PC-3 (cell line): Measurements from ENCODE around the gene FAM171A1. TPM values are rescaled to one million over a fixed set of nuclear protein-coding genes. Genes with fewer than 3 reads are reported as not detected.

ENCODE experiments used
- ATAC-seq: fragments of 200-7000 bp; cut with Tn5 transposase; 2 replicates; pipeline ENCODE4 v1.9.1; 2020; ENCODE audit warnings: mild to moderate bottlenecking, moderate library complexity
- BruUV-seq: library from RNA; stranded (reverse); fragments of 400-500 nt; replicated peaks from 2 replicates; lab custom pipeline; 2021; lab: Mats Ljungman, UMichigan
- CTCF ChIA-PET: fragments of 300-600 bp; sonication (Branson Sonifier 250); formaldehyde crosslinking; loops from one replicate; lab custom pipeline; 2022; ENCODE audit warnings: antibody characterized with exemption; lab: Charles Lee
- POLR2A ChIA-PET: fragments of 300-600 bp; sonication (Branson Sonifier 250); formaldehyde crosslinking; loops from one replicate; lab custom pipeline; 2022; ENCODE audit warnings: antibody characterized with exemption; ENCODE audit not compliant: unreplicated experiment; lab: Charles Lee
- DNase-seq: peaks from one replicate; pipeline ENCODE4 v3.0.0-alpha.2; 2015
- H2AFZ ChIP-seq: fragments of 300-600 bp; sonication (generic); 2 replicates; pipeline ENCODE4 v1.6.0; 2016; ENCODE audit warnings: antibody characterized with exemption, low read length
- H3F3A ChIP-seq: fragments of 300-600 bp; sonication (generic); one replicate; pipeline ENCODE4 v1.6.0; 2017; ENCODE audit warnings: antibody characterized with exemption, low read length, control low read depth, mild to moderate bottlenecking; ENCODE audit not compliant: unreplicated experiment
- H3K27ac ChIP-seq: fragments of 300-600 bp; sonication (generic); 2 replicates; pipeline ENCODE4 v1.5.1; 2016; ENCODE audit warnings: mild to moderate bottlenecking, low read length
- H3K27me3 ChIP-seq: fragments of 300-600 bp; sonication (generic); 2 replicates; pipeline ENCODE4 v1.6.1; 2016; ENCODE audit warnings: low read length, mixed read lengths
- H3K36me3 ChIP-seq: fragments of 300-600 bp; sonication (generic); 2 replicates; pipeline ENCODE4 v1.6.1; 2016; ENCODE audit warnings: low read depth, mixed run types, low read length, mixed read lengths
- H3K4me1 ChIP-seq: fragments of 300-600 bp; sonication (generic); 2 replicates; pipeline ENCODE4 v1.5.1; 2016; ENCODE audit warnings: low read length; ENCODE audit not compliant: insufficient read depth
- H3K4me2 ChIP-seq: fragments of 300-600 bp; sonication (generic); 2 replicates; pipeline ENCODE4 v1.6.0; 2016; ENCODE audit warnings: low read length
- H3K4me3 ChIP-seq: fragments of 300-600 bp; sonication (generic); 2 replicates; pipeline ENCODE4 v1.5.1; 2016; ENCODE audit warnings: mild to moderate bottlenecking, low read length, mixed read lengths
- H3K79me2 ChIP-seq: fragments of 300-600 bp; sonication (generic); 2 replicates; pipeline ENCODE4 v1.6.1; 2017; ENCODE audit warnings: low read length, mixed read lengths
- H3K9ac ChIP-seq: fragments of 300-600 bp; sonication (generic); 2 replicates; pipeline ENCODE4 v1.6.0; 2016; ENCODE audit warnings: mild to moderate bottlenecking, low read length
- H3K9me2 ChIP-seq: fragments of 300-600 bp; sonication (generic); replicated peaks from 2 replicates; pipeline ENCODE4 v1.6.1; 2016; ENCODE audit warnings: mixed run types, low read length, mixed read lengths
- H3K9me3 ChIP-seq: fragments of 300-600 bp; sonication (generic); 2 replicates; pipeline ENCODE4 v1.6.1; 2016; ENCODE audit warnings: low read length, mixed read lengths
- H4K20me1 ChIP-seq: fragments of 300-600 bp; sonication (generic); 2 replicates; pipeline ENCODE4 v1.6.1; 2016; ENCODE audit warnings: low read length, mixed read lengths
- CTCF ChIP-seq: fragments of 300-600 bp; sonication (generic); conservative IDR thresholded peaks from 2 replicates; pipeline ENCODE4 v1.5.1; 2017; ENCODE audit warnings: antibody characterized with exemption, low read depth, mild to moderate bottlenecking, low read length
- EZH2 ChIP-seq: fragments of 300-600 bp; sonication (generic); IDR thresholded peaks from one replicate; pipeline ENCODE4 v1.6.1; 2017; ENCODE audit warnings: antibody characterized with exemption, mild to moderate bottlenecking, low read length; ENCODE audit not compliant: unreplicated experiment
- EZH2phosphoT487 ChIP-seq: fragments of 300-600 bp; sonication (generic); IDR thresholded peaks from 2 replicates; pipeline ENCODE4 v1.6.1; 2018; ENCODE audit warnings: mild to moderate bottlenecking, antibody characterized with exemption, low read length, borderline replicate concordance
- intact Hi-C: fragments of 100-400 bp; cut with micrococcal nuclease; formaldehyde crosslinking; loops from 2 replicates; pipeline ENCODE4 v1.9.0; 2023
- total RNA-seq: library from RNA; depleted of rRNA; stranded (reverse); fragments of >200 nt; gene quantifications from 2 replicates; pipeline ENCODE4 v1.2.3, GENCODE V29; 2014

FAM171A1 gene
- total RNA-seq, 1 experiment from 2014 or later: 10.4 TPM

- no peak overlapping the region for H2AFZ ChIP-seq
- no peak overlapping the region for H3K4me2 ChIP-seq
- CTCF ChIA-PET: no interaction called here
- no TSS peak for BruUV-seq
- H3F3A ChIP-seq: no peaks in the 10 kb centered on the region
- peaks cover 12% of the 10 kb centered on the region for H3K4me1 ChIP-seq
- H3K27ac ChIP-seq: no peak overlapping the region
- ATAC-seq (no peak), DNase-seq (no peak)
- H3K27me3 ChIP-seq: no peaks in the 10 kb centered on the region
- no peaks in the 10 kb centered on the region for H3K9me3 ChIP-seq
- H3K36me3 ChIP-seq: no peaks in the 10 kb centered on the region
- H3K4me3 ChIP-seq: no peak overlapping the region
- no peak overlapping the region for H3K9ac ChIP-seq
- POLR2A ChIA-PET: no interaction called here
- TF ChIP-seq EZH2 (no peak), CTCF (no peak), EZH2phosphoT487 (no peak)
- H3K79me2 ChIP-seq: no peaks in the 10 kb centered on the region
- H4K20me1 ChIP-seq: no peaks in the 10 kb centered on the region
- no peaks in the 10 kb centered on the region for H3K9me2 ChIP-seq
- intact Hi-C loops: no loop called here
Measured at GRCh38 chr10:15255961-15256360, 115.1 kb downstream of the FAM171A1 start.

GRCh38 chr10:15254808-15255648 lies 116.1 kb downstream of the FAM171A1 start:
- peaks cover 12% of the 10 kb centered on the region for H3K4me1 ChIP-seq
- no peaks in the 10 kb centered on the region for H3K27me3 ChIP-seq
- H3K9me2 ChIP-seq: no peaks in the 10 kb centered on the region
- no peaks in the 10 kb centered on the region for H3K36me3 ChIP-seq
- no peaks in the 10 kb centered on the region for H3K9me3 ChIP-seq
- H4K20me1 ChIP-seq: no peaks in the 10 kb centered on the region
- intact Hi-C loops: no loop called here
- ATAC-seq (no peak), DNase-seq (no peak)
- TF ChIP-seq EZH2phosphoT487: no peak
- no peak overlapping the region for H3K4me3 ChIP-seq
- H3K79me2 ChIP-seq: no peaks in the 10 kb centered on the region
- CTCF ChIA-PET: no interaction called here
- no peaks in the 10 kb centered on the region for H3F3A ChIP-seq
- POLR2A ChIA-PET: no interaction called here
- H2AFZ ChIP-seq: no peak overlapping the region
- H3K4me2 ChIP-seq: no peak overlapping the region
- no peak overlapping the region for H3K27ac ChIP-seq
- no TSS peak for BruUV-seq
- no peak overlapping the region for H3K9ac ChIP-seq

- TF ChIP-seq EZH2phosphoT487 (no peak), CTCF (no peak), EZH2 (no peak)
- peaks cover 12% of the 10 kb centered on the region for H3K4me1 ChIP-seq
Measured at GRCh38 chr10:15253951-15254807, 116.9 kb downstream of the FAM171A1 start.

More at GRCh38 chr10:15253951-15254807, 116.9 kb downstream of the FAM171A1 start:
- ATAC-seq (no peak), DNase-seq (no peak)
- Histone ChIP-seq H4K20me1 (no peaks in the 10 kb centered on the region), H3K79me2 (no peaks in the 10 kb centered on the region), H3K9me2 (no peaks in the 10 kb centered on the region), H3K27ac (0 out of 2 replicates have a peak overlapping the region, but pooled peaks have one; percentile 32), H3K9ac (no peak overlapping the region), H3K36me3 (no peaks in the 10 kb centered on the region), H2AFZ (no peak overlapping the region), H3K4me2 (no peak overlapping the region), H3F3A (no peaks in the 10 kb centered on the region), H3K4me3 (no peak overlapping the region), H3K9me3 (no peaks in the 10 kb centered on the region), H3K27me3 (no peaks in the 10 kb centered on the region)
- no TSS peak for BruUV-seq
- POLR2A ChIA-PET: no interaction called here
- CTCF ChIA-PET: no interaction called here
- intact Hi-C loops: no loop called here
